HCT116 (cell line): ENCODE measurements around the gene GNG4. TPM values are rescaled to one million over a fixed set of nuclear protein-coding genes. Genes with fewer than 3 reads are reported as not detected.
A peak's percentile ranks its signal among the peaks of the same experiment; 100 is the strongest.
"Not testable (repeated sequence)": the region's sequence is repeated elsewhere in the genome, so short reads cannot be mapped to it uniquely, and the experiment has no call there.

Experiments used
- ATAC-seq: fragments of 200-7000 bp; cut with Tn5 transposase; 2 replicates; pipeline ENCODE4 v1.9.1; 2020; ENCODE audit warnings: mild to moderate bottlenecking, moderate library complexity
- BruUV-seq: library from RNA; stranded (reverse); fragments of 400-500 nt; replicated peaks from 2 replicates; lab custom pipeline; 2021; lab: Mats Ljungman, UMichigan
- CTCF ChIA-PET: fragments of 300-600 bp; sonication (Branson Sonifier 250); formaldehyde crosslinking; loops from one replicate; lab custom pipeline; 2021; ENCODE audit warnings: antibody characterized with exemption; lab: Charles Lee
- POLR2A ChIA-PET: fragments of 300-600, 350-600 bp; sonication (Branson Sonifier 250); formaldehyde crosslinking; loops from one replicate; lab custom pipeline; 2021; ENCODE audit warnings: antibody characterized with exemption; lab: Charles Lee
- RAD21 ChIA-PET, 2 experiments: fragments of 300-600 bp; sonication (Branson Sonifier 250); formaldehyde crosslinking; loops; one replicate each; lab custom pipeline; 2023; ENCODE audit warnings: low total read pairs in 2 of 2; ENCODE audit not compliant: uncharacterized antibody in 2 of 2, unreplicated experiment in 2 of 2, low non-redundant PET in 1 of 2; lab: Charles Lee
- DNase-seq: peaks from one replicate; pipeline ENCODE4 v3.0.0-alpha.2; 2010; ENCODE audit warnings: low read depth, low spot score
- H2AFZ ChIP-seq: fragments of 200-600 bp; shearing (Covaris generic), sonication (generic); 2 replicates; pipeline ENCODE4 v1.6.1; 2017; ENCODE audit warnings: low read depth, mixed run types, mixed read lengths, antibody characterized with exemption, low read length; ENCODE audit not compliant: poor library complexity, severe bottlenecking
- H3K27ac ChIP-seq: 2 replicates; pipeline ENCODE4 v1.5.1; 2012; ENCODE audit warnings: low read depth, low read length
- H3K27me3 ChIP-seq: fragments of 200-600 bp; sonication (generic); 2 replicates; pipeline ENCODE4 v1.6.1; 2016; ENCODE audit warnings: mixed run types, low read length, mixed read lengths; ENCODE audit not compliant: insufficient read depth
- H3K36me3 ChIP-seq, 2 experiments: fragments of 200-500 bp in 1 of 2; fragments of 200-600 bp in 1 of 2; sonication (Bioruptor generic) in 1 of 2; sonication (generic) in 1 of 2; 2 replicates each; pipeline versions ENCODE4 v1.5.1 to v1.6.1; 2014 to 2016; ENCODE audit warnings: low read length in 2 of 2, inconsistent platforms in 1 of 2, mixed read lengths in 1 of 2, mixed run types in 1 of 2; ENCODE audit not compliant: insufficient read depth in 2 of 2, control insufficient read depth in 1 of 2
- H3K4me1 ChIP-seq, 2 experiments: fragments of 200-600 bp in 1 of 2; sonication (generic) in 1 of 2; 2 replicates each; pipeline versions ENCODE4 v1.5.1 to v1.6.1; 2012 to 2017; ENCODE audit warnings: low read length in 2 of 2, inconsistent platforms in 1 of 2, mild to moderate bottlenecking in 1 of 2, mixed read lengths in 1 of 2, mixed run types in 1 of 2, moderate library complexity in 1 of 2; ENCODE audit not compliant: insufficient read depth in 2 of 2, control insufficient read depth in 1 of 2
- H3K4me2 ChIP-seq: fragments of 200-600 bp; sonication (generic); 2 replicates; pipeline ENCODE4 v1.6.1; 2017; ENCODE audit warnings: mixed run types, low read length, mixed read lengths
- H3K4me3 ChIP-seq, 2 experiments: fragments of 200-600 bp in 1 of 2; sonication (generic) in 1 of 2; replicated peaks in 1 of 2; 2 replicates each; pipeline ENCODE4 v1.5.1; 2011 to 2016; ENCODE audit warnings: low read length in 2 of 2, control low read depth in 1 of 2, low read depth in 1 of 2, mild to moderate bottlenecking in 1 of 2, mixed read lengths in 1 of 2, mixed run types in 1 of 2
- H3K79me2 ChIP-seq: fragments of 200-600 bp; sonication (generic); 2 replicates; pipeline ENCODE4 v1.6.1; 2017; ENCODE audit warnings: mild to moderate bottlenecking, mixed run types, low read length, moderate library complexity, mixed read lengths; ENCODE audit not compliant: insufficient read depth
- H3K9ac ChIP-seq: fragments of 200-600 bp; sonication (generic); 2 replicates; pipeline ENCODE4 v1.6.1; 2016; ENCODE audit warnings: low read length, mixed read lengths
- H3K9me2 ChIP-seq: fragments of 200-600 bp; sonication (generic), shearing (Covaris generic); 2 replicates; pipeline ENCODE4 v1.6.1; 2017; ENCODE audit warnings: mixed run types, mild to moderate bottlenecking, moderate library complexity; ENCODE audit not compliant: insufficient read depth
- H3K9me3 ChIP-seq, 2 experiments: fragments of 200-500 bp in 1 of 2; fragments of 200-600 bp in 1 of 2; sonication (Bioruptor generic) in 1 of 2; sonication (generic) in 1 of 2; 2 replicates each; pipeline ENCODE4 v1.6.1; 2014 to 2017; ENCODE audit warnings: low read length in 2 of 2, mixed read lengths in 2 of 2, inconsistent platforms in 1 of 2, low read depth in 1 of 2, mild to moderate bottlenecking in 1 of 2, mixed run types in 1 of 2, moderate library complexity in 1 of 2; ENCODE audit not compliant: control insufficient read depth in 1 of 2, insufficient read depth in 1 of 2
- H4K20me1 ChIP-seq: fragments of 200-600 bp; sonication (generic), shearing (Covaris generic); 2 replicates; pipeline ENCODE4 v1.6.1; 2017; ENCODE audit warnings: mixed run types, mild to moderate bottlenecking, moderate library complexity; ENCODE audit not compliant: insufficient read depth
- RAD21 ChIP-seq: IDR thresholded peaks from 2 replicates; pipeline ENCODE4 v1.6.1; 2012; ENCODE audit warnings: low read depth, mild to moderate bottlenecking
- intact Hi-C: fragments of 100-400 bp; cut with micrococcal nuclease; formaldehyde crosslinking; loops from 2 replicates; pipeline ENCODE4 v1.10.0; 2022
- total RNA-seq: library from RNA; stranded (reverse); gene quantifications from one replicate; pipeline ENCODE4 v1.2.1, GENCODE V29; 2021; ENCODE audit not compliant: unreplicated experiment

Gene GNG4
- total RNA-seq, 1 experiment from 2014 or later, result 10.6 TPM

GRCh38 chr1:235622936-235623779, 26.4 kb downstream of the GNG4 start:
- Histone ChIP-seq H3K4me2 (0 out of 2 replicates have a peak overlapping the region, but pooled peaks have one; percentile 25), H3K4me1 (peaks cover 3 to 7% of the 10 kb centered on the region in 2 experiments; a peak in 3 of 4 replicates), H3K27me3 (no peaks in the 10 kb centered on the region), H3K9me2 (no peaks in the 10 kb centered on the region)
- ATAC-seq (0 out of 2 replicates have a peak, but pooled peaks have one; percentile 9), DNase-seq (no peak)
- no peak for TF ChIP-seq RAD21
- TF ChIP-seq, all 23 proteins: peak for 0
- ChIA-PET CTCF (interaction anchor here (1.1 to 1.5 kb wide), 2 partner anchors 22 to 25 kb away, joined by 4 read pairs; no protein-coding TSS in a partner anchor), POLR2A (no interaction called here), RAD21 (interaction anchor here in 1 of 2 experiments (1.1 kb wide), 1 partner anchor 118 kb away, joined by 5 read pairs; the partner anchor contains the start of gene B3GALNT2)
- intact Hi-C loops, result no loop called here
- H3K27ac ChIP-seq, result no peak overlapping the region
- BruUV-seq, result no TSS peak
- H3K79me2 ChIP-seq, result no peaks in the 10 kb centered on the region
- no peaks in the 10 kb centered on the region for H4K20me1 ChIP-seq
- H3K4me3 ChIP-seq, result no peak overlapping the region
- H3K36me3 ChIP-seq, result no peaks in the 10 kb centered on the region
- no peak overlapping the region for H3K9ac ChIP-seq
- no peak overlapping the region for H2AFZ ChIP-seq
- H3K9me3 ChIP-seq, result no peaks in the 10 kb centered on the region

GRCh38 chr1:235619149-235619548, 30.4 kb downstream of the GNG4 start:
- ATAC-seq, POLR2A ChIA-PET, H3K36me3 ChIP-seq, H3K79me2 ChIP-seq, RAD21 ChIA-PET, intact Hi-C loops, H4K20me1 ChIP-seq, H3K27me3 ChIP-seq, H3K4me1 ChIP-seq, H3K27ac ChIP-seq, H3K9ac ChIP-seq, H3K9me3 ChIP-seq, BruUV-seq, H2AFZ ChIP-seq, H3K4me2 ChIP-seq, H3K9me2 ChIP-seq, H3K4me3 ChIP-seq, DNase-seq: not testable (repeated sequence)
- CTCF ChIA-PET, result interaction anchor here (1.2 to 1.4 kb wide), 2 partner anchors 18 to 21 kb away, joined by 3 to 5 read pairs; no protein-coding TSS in a partner anchor
